Bronchial epithelial cell (primary cell): ENCODE measurements around the gene CNST. TPM values are rescaled to one million over a fixed set of nuclear protein-coding genes. Genes with fewer than 3 reads are reported as not detected.

Experiments
- DNase-seq: peaks from one replicate; pipeline ENCODE4 v3.0.0-alpha.2; 2010; ENCODE audit warnings: low read depth
- FAIRE-seq: peaks from 2 replicates; lab custom pipeline; 2011; peaks lifted over from hg19 to GRCh38; lab: Jason Lieb, UNC
- H3K27me3 ChIP-seq: 2 replicates; pipeline ENCODE4 v1.5.1; 2011; ENCODE audit warnings: low read length; ENCODE audit not compliant: control insufficient read depth, insufficient read depth
- H3K36me3 ChIP-seq: 2 replicates; pipeline ENCODE4 v1.5.1; 2011; ENCODE audit warnings: low read length; ENCODE audit not compliant: control insufficient read depth, insufficient read depth
- H3K4me3 ChIP-seq: 2 replicates; pipeline ENCODE4 v1.5.1; 2011; ENCODE audit warnings: mild to moderate bottlenecking, low read depth, low read length, control low read depth
- CTCF ChIP-seq: IDR thresholded peaks from 2 replicates; pipeline ENCODE4 v1.5.1; 2011; ENCODE audit warnings: mild to moderate bottlenecking, moderate library complexity, low read length, control low read depth, inconsistent platforms; ENCODE audit not compliant: insufficient read depth, severe bottlenecking
- total RNA-seq: library from RNA; depleted of rRNA; stranded (reverse); fragments of >200 nt; gene quantifications from 2 replicates; pipeline ENCODE4 v1.2.1, GENCODE V29; 2014

Gene CNST
- total RNA-seq, 1 donor from 2014 or later = 10.3 TPM

GRCh38 chr1:246659594-246660140 lies 93.4 kb downstream of the CNST start:
- no peak for TF ChIP-seq CTCF
- Histone ChIP-seq H3K36me3 (no peaks in the 10 kb centered on the region), H3K27me3 (no peaks in the 10 kb centered on the region), H3K4me3 (no peak overlapping the region)
- FAIRE-seq (no peak), DNase-seq (no peak)

DNA sequence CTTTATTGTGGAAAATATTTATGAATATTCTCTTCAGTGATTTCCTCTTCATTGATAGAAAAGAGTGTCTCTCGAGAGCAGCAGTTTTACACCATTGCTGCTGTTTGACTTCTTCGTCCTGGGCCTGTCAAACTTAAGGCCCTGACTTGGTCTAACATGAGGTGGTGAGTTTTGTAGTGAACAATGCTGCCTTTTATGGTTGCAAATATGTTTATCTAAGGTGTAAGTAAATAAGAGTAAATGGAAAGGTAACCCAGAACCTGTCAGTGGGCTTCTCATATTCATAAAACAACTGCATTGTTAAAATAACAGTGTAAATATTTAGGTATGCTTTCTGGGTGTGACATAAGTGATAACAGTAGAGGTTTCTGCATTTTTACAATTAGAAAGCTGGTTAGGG lies 95.2 kb downstream of the CNST start:
- no peak for DNase-seq
- Histone ChIP-seq H3K36me3 (peaks cover 2% of the 10 kb centered on the region), H3K27me3 (no peaks in the 10 kb centered on the region), H3K4me3 (no peak overlapping the region)
- TF ChIP-seq CTCF = no peak
- no peak for FAIRE-seq

- Histone ChIP-seq H3K4me3 (no peak overlapping the region), H3K27me3 (no peaks in the 10 kb centered on the region), H3K36me3 (peaks cover 2% of the 10 kb centered on the region)
- no peak for TF ChIP-seq CTCF
- FAIRE-seq (no peak), DNase-seq (no peak)
Measured at GRCh38 chr1:246667773-246668172, 101.5 kb downstream of the CNST start.

DNA sequence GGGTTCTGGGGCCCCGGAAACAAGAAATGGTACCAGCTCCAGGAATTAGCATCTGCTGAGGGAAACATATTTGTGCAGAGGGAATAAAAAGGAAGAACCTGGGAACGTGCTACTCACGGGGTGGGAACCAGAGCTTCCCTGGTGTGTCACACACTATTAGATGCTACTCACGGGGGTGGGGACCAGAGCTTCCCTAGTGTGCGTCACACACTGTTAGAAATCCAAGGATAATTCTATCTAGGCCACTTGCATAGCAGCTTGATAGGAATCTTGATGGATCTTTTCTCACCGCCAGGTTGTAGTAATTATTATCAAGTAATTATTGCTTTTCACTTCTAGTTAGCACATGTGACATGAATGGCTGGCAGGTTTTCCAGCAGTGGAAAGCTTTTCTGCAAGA lies 103.4 kb downstream of the CNST start:
- Histone ChIP-seq H3K4me3 (no peak overlapping the region), H3K27me3 (no peaks in the 10 kb centered on the region), H3K36me3 (peaks cover 2% of the 10 kb centered on the region)
- FAIRE-seq (no peak), DNase-seq (no peak)
- no peak for TF ChIP-seq CTCF

DNA sequence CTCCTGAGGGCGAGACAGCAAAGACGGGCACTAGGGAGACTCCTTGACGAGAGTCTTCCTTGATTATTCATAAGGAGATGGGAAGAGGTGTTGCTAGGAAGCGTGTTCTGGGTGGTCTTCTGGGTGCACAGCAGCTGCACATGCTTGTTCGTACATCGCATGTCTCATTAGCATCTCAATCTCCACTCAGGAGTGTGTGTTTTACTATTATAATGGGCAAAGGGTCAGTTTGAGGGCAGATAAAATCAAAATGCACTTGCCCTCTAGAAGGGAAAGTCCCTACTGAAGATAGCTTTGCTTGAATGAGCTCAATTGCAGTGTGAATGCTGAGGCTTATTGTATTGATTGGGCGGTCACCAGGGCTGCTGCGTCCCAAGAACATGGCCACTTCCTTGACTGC lies 107.8 kb downstream of the CNST start:
- H3K36me3 ChIP-seq = no peaks in the 10 kb centered on the region
- H3K27me3 ChIP-seq = no peaks in the 10 kb centered on the region
- FAIRE-seq (no peak), DNase-seq (no peak)
- no peak for TF ChIP-seq CTCF
- no peak overlapping the region for H3K4me3 ChIP-seq

- Histone ChIP-seq H3K27me3 (no peaks in the 10 kb centered on the region), H3K36me3 (no peaks in the 10 kb centered on the region), H3K4me3 (no peak overlapping the region)
- TF ChIP-seq CTCF = no peak
- no peak for DNase-seq
- no peak for FAIRE-seq
Measured at GRCh38 chr1:246677842-246678241, 111.6 kb downstream of the CNST start.
